SK-N-SH treated with all-trans-retinoic acid at 6 μM for 48 hours (cell line): Measurements from ENCODE around the gene COL23A1.

Source experiments
- ATAC-seq: fragments of 200-7000 bp; cut with Tn5 transposase; 3 replicates; pipeline ENCODE4 v1.9.1; 2020; ENCODE audit warnings: mild to moderate bottlenecking, moderate library complexity
- ARNTL ChIP-seq: fragments of 450-650 bp; formaldehyde crosslinking; IDR thresholded peaks from 2 replicates; pipeline ENCODE4 v1.5.0; 2020; ENCODE audit warnings: low read depth, mild to moderate bottlenecking, moderate library complexity, borderline replicate concordance
- BACH2 ChIP-seq: fragments of 250-450 bp; sonication (Bioruptor Pico); IDR thresholded peaks from 2 replicates; pipeline ENCODE4 v1.9.0; 2021; ENCODE audit warnings: mild to moderate bottlenecking, borderline replicate concordance
- CREB5 ChIP-seq: fragments of 250-450 bp; sonication (Bioruptor Pico); IDR thresholded peaks from 2 replicates; pipeline ENCODE4 v1.5.1; 2020; ENCODE audit warnings: low read depth, mild to moderate bottlenecking, moderate library complexity
- CSDC2 ChIP-seq: fragments of 250-450 bp; sonication (Bioruptor Pico); IDR thresholded peaks from 2 replicates; pipeline ENCODE4 v1.5.0; 2020; ENCODE audit warnings: mild to moderate bottlenecking, moderate library complexity
- CSRNP3 ChIP-seq: fragments of 250-450 bp; sonication (Bioruptor Pico); IDR thresholded peaks from 2 replicates; pipeline ENCODE4 v1.5.1; 2021; ENCODE audit warnings: mild to moderate bottlenecking, moderate library complexity
- ESRRG ChIP-seq: fragments of 250-450 bp; sonication (Bioruptor Pico); IDR thresholded peaks from 2 replicates; pipeline ENCODE4 v1.6.1; 2021; ENCODE audit warnings: mild to moderate bottlenecking
- GLIS3 ChIP-seq: fragments of 250-450 bp; sonication (Bioruptor Pico); IDR thresholded peaks from 2 replicates; pipeline ENCODE4 v1.5.0; 2020; ENCODE audit warnings: mild to moderate bottlenecking, moderate library complexity
- ISL1 ChIP-seq: fragments of 250-450 bp; sonication (Bioruptor Pico); IDR thresholded peaks from 2 replicates; pipeline ENCODE4 v2.1.2; 2022; ENCODE audit warnings: mild to moderate bottlenecking, moderate library complexity
- OSR1 ChIP-seq: fragments of 250-450 bp; sonication (Bioruptor Pico); IDR thresholded peaks from 2 replicates; pipeline ENCODE4 v1.8.0; 2022; ENCODE audit warnings: moderate library complexity, mild to moderate bottlenecking, inconsistent platforms
- PATZ1 ChIP-seq: fragments of 250-450 bp; sonication (Bioruptor Pico); IDR thresholded peaks from 2 replicates; pipeline ENCODE4 v1.8.0; 2020; ENCODE audit warnings: mild to moderate bottlenecking, moderate library complexity, borderline replicate concordance
- POU6F1 ChIP-seq: fragments of 250-450 bp; sonication (Bioruptor Pico); IDR thresholded peaks from 2 replicates; pipeline ENCODE4 v1.8.0; 2021; ENCODE audit warnings: low read depth, mild to moderate bottlenecking, moderate library complexity, borderline replicate concordance
- PPARA ChIP-seq: fragments of 250-450 bp; sonication (Bioruptor Pico); IDR thresholded peaks from 2 replicates; pipeline ENCODE4 v1.5.0; 2020; ENCODE audit warnings: mild to moderate bottlenecking, borderline replicate concordance
- RARB ChIP-seq: fragments of 250-450 bp; sonication (Bioruptor Pico); IDR thresholded peaks from 2 replicates; pipeline ENCODE4 v1.8.0; 2021; ENCODE audit warnings: mild to moderate bottlenecking, moderate library complexity
- SNAI2 ChIP-seq: fragments of 250-450 bp; sonication (Bioruptor Pico); IDR thresholded peaks from 2 replicates; pipeline ENCODE4 v1.5.0; 2020; ENCODE audit warnings: mild to moderate bottlenecking, moderate library complexity
- TCF4 ChIP-seq: fragments of 250-450 bp; sonication (Bioruptor Pico); IDR thresholded peaks from 2 replicates; pipeline ENCODE4 v1.8.0; 2021; ENCODE audit warnings: mild to moderate bottlenecking, moderate library complexity, borderline replicate concordance
- TOX ChIP-seq: fragments of 250-450 bp; sonication (Bioruptor Pico); IDR thresholded peaks from 2 replicates; pipeline ENCODE4 v1.8.0; 2021; ENCODE audit warnings: mild to moderate bottlenecking, moderate library complexity, borderline replicate concordance
- ZC3H10 ChIP-seq: fragments of 250-450 bp; sonication (Bioruptor Pico); IDR thresholded peaks from 2 replicates; pipeline ENCODE4 v1.5.1; 2021; ENCODE audit warnings: mild to moderate bottlenecking, moderate library complexity
- ZFP3 ChIP-seq: fragments of 250-450 bp; sonication (Bioruptor Pico); IDR thresholded peaks from 2 replicates; pipeline ENCODE4 v1.5.0; 2020; ENCODE audit warnings: mild to moderate bottlenecking, moderate library complexity
- ZFP30 ChIP-seq: fragments of 450-650 bp; formaldehyde crosslinking; IDR thresholded peaks from 2 replicates; pipeline ENCODE4 v1.5.0; 2022; ENCODE audit warnings: mild to moderate bottlenecking, moderate library complexity
- ZNF565 ChIP-seq: fragments of 450-650 bp; formaldehyde crosslinking; conservative IDR thresholded peaks from 2 replicates; pipeline ENCODE4 v1.5.0; 2020; ENCODE audit warnings: low read depth, mild to moderate bottlenecking, moderate library complexity
- ZNF70 ChIP-seq: fragments of 450-650 bp; formaldehyde crosslinking; IDR thresholded peaks from 2 replicates; pipeline ENCODE4 v1.5.0; 2020; ENCODE audit warnings: mild to moderate bottlenecking, moderate library complexity
- ZNF8 ChIP-seq: fragments of 450-650 bp; formaldehyde crosslinking; IDR thresholded peaks from 2 replicates; pipeline ENCODE4 v1.5.0; 2020; ENCODE audit warnings: mild to moderate bottlenecking, moderate library complexity

COL23A1 gene

GRCh38 chr5:178546675-178547033 is 43.5 kb downstream of the COL23A1 start:
- no peak for TF ChIP-seq CSRNP3 (CRISPR knock-in tag)
- TF ChIP-seq ESRRG (CRISPR knock-in tag), result no peak
- TF ChIP-seq PPARA (CRISPR knock-in tag), result no peak
- TF ChIP-seq BACH2 (CRISPR knock-in tag), result no peak
- TF ChIP-seq ZC3H10 (CRISPR knock-in tag), result no peak
- no peak for TF ChIP-seq ZNF565
- ATAC-seq, result no peak

GRCh38 chr5:178545941-178546674 is 44.1 kb downstream of the COL23A1 start:
- ATAC-seq, result no peak

GRCh38 chr5:178545176-178545575 is 45.0 kb downstream of the COL23A1 start:
- ATAC-seq, result no peak
- TF ChIP-seq ZFP30 (CRISPR knock-in tag) (no peak), ARNTL (no peak), ISL1 (CRISPR knock-in tag) (no peak), POU6F1 (CRISPR knock-in tag) (no peak), ESRRG (CRISPR knock-in tag) (no peak), BACH2 (CRISPR knock-in tag) (no peak), ZNF70 (CRISPR knock-in tag) (no peak), ZNF8 (CRISPR knock-in tag) (no peak), RARB (CRISPR knock-in tag) (no peak), GLIS3 (no peak), ZFP3 (CRISPR knock-in tag) (no peak), CREB5 (CRISPR knock-in tag) (no peak), TOX (CRISPR knock-in tag) (no peak), SNAI2 (CRISPR knock-in tag) (no peak)

More at GRCh38 chr5:178545941-178546674, 44.1 kb downstream of the COL23A1 start:
- TF ChIP-seq CSDC2 (CRISPR knock-in tag) (no peak), RARB (CRISPR knock-in tag) (no peak), PATZ1 (CRISPR knock-in tag) (no peak), ZNF565 (no peak), GLIS3 (no peak), ARNTL (no peak), POU6F1 (CRISPR knock-in tag) (no peak), OSR1 (CRISPR knock-in tag) (no peak), PPARA (CRISPR knock-in tag) (no peak), TCF4 (CRISPR knock-in tag) (no peak)
